HG03103 (cell line): ENCODE measurements around the gene TRPM8.
"Not testable (repeated sequence)": the region's sequence is repeated elsewhere in the genome, so short reads cannot be mapped to it uniquely, and the experiment has no call there.

ENCODE experiments used
- ATAC-seq: cut with Tn5 transposase; IDR thresholded peaks from one replicate; pipeline ENCODE4 v1.9.1; 2021; ENCODE audit warnings: low read depth; ENCODE audit not compliant: unreplicated experiment

Gene TRPM8

DNA sequence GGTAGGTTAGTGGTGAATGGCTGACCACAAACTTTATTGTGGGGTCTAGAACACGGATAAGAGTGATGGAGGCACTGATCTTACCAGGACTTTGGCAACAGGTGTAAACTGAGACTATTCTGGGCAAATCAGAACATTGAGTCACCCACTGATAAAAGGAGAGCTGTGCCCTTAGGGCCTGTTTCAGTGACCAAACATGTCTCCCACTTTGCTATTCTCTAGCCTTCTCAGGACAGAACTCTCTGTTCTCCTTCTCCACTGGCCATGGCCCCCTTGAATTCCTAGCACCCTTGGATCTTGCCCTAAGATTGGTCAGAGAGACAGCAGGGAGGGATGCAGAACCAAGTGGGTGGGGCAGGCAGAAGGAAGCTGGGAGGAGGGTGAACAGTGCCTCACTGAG lies 18.3 kb downstream of the TRPM8 start:
- no peak for ATAC-seq

- no peak for ATAC-seq
Measured at GRCh38 chr2:233936089-233936488, 18.9 kb downstream of the TRPM8 start.

GRCh38 chr2:233938676-233939370 lies 21.6 kb downstream of the TRPM8 start:
- ATAC-seq, result no peak

DNA sequence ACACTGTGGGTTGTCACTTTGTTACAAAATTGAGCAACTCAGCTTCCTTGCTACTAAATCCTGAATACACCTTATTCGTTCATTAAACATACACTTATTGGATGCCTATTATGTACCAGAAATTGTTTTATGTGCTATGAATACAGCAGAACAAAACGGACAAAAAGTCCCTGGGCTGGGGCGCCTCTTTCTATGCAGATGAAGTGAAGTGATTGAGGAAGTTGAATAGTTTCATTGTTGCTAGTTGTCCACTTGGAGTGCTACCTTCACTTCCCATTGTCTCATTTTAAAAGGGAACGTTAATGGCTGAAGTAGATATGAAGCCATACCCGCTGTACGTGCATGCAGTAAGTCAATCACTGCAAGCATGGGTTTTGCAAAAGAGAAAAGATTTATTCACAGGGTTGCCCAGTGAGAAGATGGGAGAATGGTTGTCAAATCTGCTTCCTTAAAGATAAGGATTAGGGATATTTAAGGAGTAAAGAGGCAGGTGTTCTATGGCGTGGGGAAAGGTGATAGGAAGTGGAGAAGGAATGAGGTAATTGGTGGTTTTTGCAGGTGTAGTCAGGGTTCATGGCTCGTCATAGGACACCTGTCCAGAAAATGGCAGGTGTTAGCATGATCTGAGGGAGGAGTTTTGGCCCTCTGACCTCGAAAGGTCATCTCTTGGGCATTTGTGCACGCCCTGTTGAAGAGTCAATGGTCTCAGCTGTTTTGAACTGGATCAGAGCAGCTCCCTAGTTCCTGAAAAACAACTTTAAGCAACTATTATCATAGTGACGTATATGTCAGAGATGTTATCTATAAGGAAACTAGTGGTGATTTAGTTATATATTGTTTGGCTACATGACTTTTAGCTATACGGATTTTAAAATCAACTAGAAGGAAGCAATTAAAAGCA lies 23.5 kb downstream of the TRPM8 start:
- ATAC-seq, result no peak

DNA sequence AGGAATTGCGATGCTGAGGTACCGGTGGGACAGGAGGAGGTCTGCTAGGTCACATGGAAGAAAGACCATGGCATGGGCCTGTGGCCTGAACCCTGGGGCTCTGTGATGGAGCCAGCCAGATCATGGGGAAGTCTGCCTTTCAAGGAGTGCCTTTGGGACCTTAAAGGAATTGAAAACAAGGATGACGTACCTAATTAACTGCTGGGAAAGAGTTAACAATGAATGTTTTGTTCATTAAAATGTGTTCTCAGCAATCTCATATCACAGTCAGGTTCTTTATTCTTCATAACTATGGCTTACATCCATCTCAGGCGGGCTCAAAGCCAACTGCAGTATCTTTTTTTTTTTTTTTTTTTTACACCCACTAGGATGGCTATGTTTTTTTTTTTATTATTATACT lies 25.6 kb downstream of the TRPM8 start:
- ATAC-seq, result no peak

DNA sequence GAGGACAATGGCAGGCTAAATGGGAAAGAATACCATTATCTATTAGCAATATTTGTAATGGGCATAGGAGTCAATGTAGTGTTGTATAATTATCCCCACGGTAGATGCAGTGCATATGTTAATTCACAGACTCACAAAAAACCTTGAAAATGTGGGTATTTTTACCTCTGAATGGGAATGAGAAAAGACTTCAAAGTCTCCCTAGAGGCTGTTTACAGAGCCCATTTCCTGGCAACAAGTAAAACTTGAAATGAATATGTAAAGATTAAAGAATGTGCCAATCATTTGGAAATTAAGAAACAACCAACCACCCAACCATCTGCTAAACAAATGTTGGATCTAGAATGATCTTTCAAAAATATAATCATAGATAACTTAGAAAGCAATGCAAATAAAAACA lies 27.1 kb downstream of the TRPM8 start:
- no peak for ATAC-seq

DNA sequence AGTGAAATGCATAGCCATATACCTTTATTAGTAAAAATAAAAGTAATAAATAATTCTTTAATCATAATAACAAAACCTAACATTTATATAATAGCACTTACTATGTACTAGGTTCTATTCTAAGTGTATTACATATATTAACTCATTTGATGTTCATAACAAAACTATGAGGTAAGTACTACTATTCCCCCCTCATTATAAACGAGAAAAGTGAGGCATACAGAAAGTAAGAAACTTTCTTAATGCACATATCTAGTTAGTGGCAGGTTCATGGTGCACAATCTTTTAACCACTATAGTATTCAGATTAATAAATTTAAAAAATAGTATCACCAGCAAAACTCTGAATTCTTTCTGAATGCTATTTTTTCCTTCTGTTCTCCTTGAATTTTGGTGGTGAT lies 27.5 kb downstream of the TRPM8 start:
- no peak for ATAC-seq

GRCh38 chr2:233945146-233945545 lies 28.0 kb downstream of the TRPM8 start:
- ATAC-seq, result no peak

GRCh38 chr2:233950078-233950825 lies 33.1 kb downstream of the TRPM8 start:
- ATAC-seq, result no peak

DNA sequence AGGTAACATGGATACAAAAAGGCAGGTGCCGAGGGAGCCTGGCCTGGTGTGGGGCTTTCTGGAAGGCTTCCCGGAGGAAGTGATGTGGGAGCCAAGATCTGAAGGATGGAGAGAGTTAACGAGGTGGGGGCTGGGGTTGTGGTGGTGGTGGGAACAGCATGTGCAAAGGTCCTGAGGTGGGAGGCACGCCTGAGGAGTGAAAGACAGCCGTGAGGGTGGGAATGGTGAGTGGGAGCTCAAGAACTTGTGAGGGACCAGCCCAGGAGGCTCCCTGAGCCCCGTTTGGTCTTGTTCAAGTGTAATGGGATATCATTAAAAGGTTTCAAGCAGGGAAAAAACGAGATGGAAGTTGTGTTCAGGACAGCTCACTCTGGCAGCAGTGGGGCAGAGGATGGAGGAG lies 35.2 kb downstream of the TRPM8 start:
- ATAC-seq, result no peak

- no peak for ATAC-seq
Measured at GRCh38 chr2:233953087-233953801, 36.1 kb downstream of the TRPM8 start.

GRCh38 chr2:233960203-233960602 lies 43.0 kb downstream of the TRPM8 start:
- ATAC-seq, result no peak

DNA sequence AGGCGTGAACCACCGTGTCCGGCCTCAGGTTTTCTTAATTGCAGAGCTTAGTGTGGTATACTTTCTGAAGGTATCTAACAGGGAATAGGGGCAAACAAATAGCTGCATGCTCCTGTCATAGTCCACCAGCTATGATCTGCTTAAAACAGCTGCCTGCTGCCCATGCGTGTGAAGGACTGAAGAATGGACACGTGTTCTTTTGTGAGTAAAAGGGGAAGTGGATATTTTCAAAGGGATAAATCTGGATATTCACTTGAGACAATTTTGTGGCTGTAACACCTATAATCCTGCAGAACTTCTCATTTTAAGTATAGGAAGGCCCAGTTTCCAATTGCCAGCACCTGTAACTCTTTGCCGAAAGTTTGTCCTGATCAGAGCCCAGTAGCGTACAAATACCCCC lies 44.7 kb downstream of the TRPM8 start:
- ATAC-seq, result no peak

DNA sequence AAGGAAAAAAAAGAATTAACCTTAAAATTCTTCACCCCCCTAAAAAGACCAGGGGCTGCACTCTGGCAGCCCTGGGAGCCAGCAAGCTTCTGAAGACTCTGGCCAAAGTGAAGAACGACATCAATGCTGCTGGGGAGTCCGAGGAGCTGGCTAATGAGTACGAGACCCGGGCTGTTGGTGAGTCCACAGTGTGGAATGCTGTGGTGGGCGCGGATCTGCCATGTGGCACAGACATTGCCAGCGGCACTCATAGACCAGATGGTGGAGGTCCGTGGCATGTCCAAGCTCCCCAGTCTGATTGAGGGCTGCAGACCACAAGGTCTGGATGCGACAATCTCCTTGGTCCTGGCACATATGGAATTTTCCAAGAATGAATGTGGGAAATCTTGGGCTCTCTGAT lies 47.4 kb downstream of the TRPM8 start:
- no peak for ATAC-seq

DNA sequence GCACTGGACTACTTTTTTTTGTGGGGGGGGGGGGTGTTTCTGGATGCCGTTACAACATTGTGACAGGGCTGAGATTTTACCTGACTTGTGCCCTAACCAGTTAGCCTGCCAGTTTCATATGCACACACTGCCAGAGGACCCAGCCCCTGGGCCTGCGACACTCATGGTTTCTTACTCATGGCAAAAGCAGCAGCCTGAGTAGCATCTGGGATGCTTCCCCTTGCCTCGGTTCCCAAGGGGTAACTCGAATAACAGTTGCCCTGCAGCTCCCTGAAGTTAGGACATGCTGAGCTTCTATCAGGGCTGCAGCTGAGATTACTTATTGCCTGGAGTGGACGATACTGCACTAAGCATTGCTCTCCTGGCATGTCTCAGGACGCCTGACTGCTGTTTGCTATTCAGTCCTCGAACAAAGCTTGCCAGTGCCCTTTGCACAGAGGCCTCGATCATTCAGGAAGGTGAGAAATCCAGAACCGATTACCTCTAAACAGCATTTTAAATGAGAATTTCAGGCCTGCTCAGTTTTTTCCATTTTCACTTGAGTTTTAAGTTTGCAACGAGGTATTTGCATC lies 47.9 kb downstream of the TRPM8 start:
- no peak for ATAC-seq

- not testable (repeated sequence) for ATAC-seq
Measured at GRCh38 chr2:233965646-233966045, 48.5 kb downstream of the TRPM8 start.

- ATAC-seq, result no peak
Measured at GRCh38 chr2:233966388-233966787, 49.2 kb downstream of the TRPM8 start.

DNA sequence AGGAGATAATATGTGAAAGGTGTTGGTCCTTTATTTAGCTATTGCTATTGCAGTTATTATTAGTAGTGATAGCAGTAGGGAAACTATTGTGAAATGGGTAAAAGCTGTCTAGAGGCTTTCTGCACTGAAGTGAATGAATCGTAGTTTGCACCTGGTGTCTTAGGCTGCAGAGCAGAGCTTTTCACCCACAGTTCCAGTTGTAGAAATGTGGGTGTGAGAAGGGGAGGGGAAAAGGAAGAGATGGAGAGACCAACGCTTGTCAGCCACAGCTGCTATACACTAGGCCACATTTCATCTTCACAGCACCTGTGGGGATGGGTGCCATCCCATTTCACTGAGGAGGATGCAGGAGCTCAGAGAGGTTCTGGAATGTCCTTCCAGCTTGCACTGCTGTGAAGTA lies 50.0 kb downstream of the TRPM8 start:
- ATAC-seq, result no peak

GRCh38 chr2:233968556-233968955 lies 51.4 kb downstream of the TRPM8 start:
- ATAC-seq, result no peak

- not testable (repeated sequence) for ATAC-seq
Measured at GRCh38 chr2:233972460-233972859, 55.3 kb downstream of the TRPM8 start.
